Measurements from ENCODE around the gene TRPC3.

Gene TRPC3

GRCh38 chr4:121938282-121939092, 13.4 kb downstream of the TRPC3 start:
- no peak overlapping the region for H3K27ac ChIP-seq (ENCODE audit: low read depth, low read length)
- TF ChIP-seq, protein P1, sequence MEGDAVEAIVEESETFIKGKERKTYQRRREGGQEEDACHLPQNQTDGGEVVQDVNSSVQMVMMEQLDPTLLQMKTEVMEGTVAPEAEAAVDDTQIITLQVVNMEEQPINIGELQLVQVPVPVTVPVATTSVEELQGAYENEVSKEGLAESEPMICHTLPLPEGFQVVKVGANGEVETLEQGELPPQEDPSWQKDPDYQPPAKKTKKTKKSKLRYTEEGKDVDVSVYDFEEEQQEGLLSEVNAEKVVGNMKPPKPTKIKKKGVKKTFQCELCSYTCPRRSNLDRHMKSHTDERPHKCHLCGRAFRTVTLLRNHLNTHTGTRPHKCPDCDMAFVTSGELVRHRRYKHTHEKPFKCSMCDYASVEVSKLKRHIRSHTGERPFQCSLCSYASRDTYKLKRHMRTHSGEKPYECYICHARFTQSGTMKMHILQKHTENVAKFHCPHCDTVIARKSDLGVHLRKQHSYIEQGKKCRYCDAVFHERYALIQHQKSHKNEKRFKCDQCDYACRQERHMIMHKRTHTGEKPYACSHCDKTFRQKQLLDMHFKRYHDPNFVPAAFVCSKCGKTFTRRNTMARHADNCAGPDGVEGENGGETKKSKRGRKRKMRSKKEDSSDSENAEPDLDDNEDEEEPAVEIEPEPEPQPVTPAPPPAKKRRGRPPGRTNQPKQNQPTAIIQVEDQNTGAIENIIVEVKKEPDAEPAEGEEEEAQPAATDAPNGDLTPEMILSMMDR (IDR thresholded peaks at IDR 0.05; ENCODE audit: insufficient read depth, low read length, poor library complexity, severe bottlenecking), result no peak
- TF ChIP-seq EZH2phosphoT487 (conservative IDR thresholded peaks at IDR 0.05; ENCODE audit: low read length), result no peak
- no peak overlapping the region for H3K4me2 ChIP-seq (ENCODE audit: low read depth, low read length, poor library complexity, severe bottlenecking)
- H4K20me1 ChIP-seq (ENCODE audit: low read depth, low read length), result no peaks in the 10 kb centered on the region
- no peaks in the 10 kb centered on the region for H3K79me2 ChIP-seq (ENCODE audit: insufficient read depth, low read length)
- no peaks in the 10 kb centered on the region for H3K9me2 ChIP-seq (replicated peaks; ENCODE audit: insufficient read depth, low read length)
- no peak overlapping the region for H2AFZ ChIP-seq (ENCODE audit: low read depth, low read length, severe bottlenecking)
- H3K9ac ChIP-seq (ENCODE audit: low read length), result no peak overlapping the region
- no peaks in the 10 kb centered on the region for H3F3A ChIP-seq (ENCODE audit: insufficient read depth)
- H3K9me3 ChIP-seq (ENCODE audit: insufficient read depth, low read length), result no peaks in the 10 kb centered on the region
- H3K27me3 ChIP-seq (ENCODE audit: low read length), result no peaks in the 10 kb centered on the region
- H3K36me3 ChIP-seq (ENCODE audit: low read length), result no peaks in the 10 kb centered on the region
- no peak overlapping the region for H3K4me3 ChIP-seq (ENCODE audit: insufficient read depth, low read length, poor library complexity, severe bottlenecking)

DNA sequence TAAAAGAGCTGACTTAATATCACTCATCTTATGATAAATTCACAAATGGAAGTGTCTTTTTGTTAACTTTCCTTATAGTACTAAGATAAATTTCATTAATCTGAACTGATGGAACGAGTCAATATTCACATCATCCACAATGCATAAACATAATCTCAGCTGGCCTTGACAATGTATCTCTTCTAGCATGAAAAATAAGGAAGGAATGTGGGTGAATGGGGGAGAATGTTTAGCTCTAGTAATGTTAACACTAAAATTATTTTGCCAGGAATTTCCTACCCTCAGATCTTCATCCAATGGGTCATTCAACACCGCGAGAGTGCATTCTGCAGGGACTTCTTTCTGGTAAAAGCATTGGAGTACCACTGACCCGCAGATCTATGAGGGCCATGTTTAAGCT, 15.8 kb downstream of the TRPC3 start:
- Histone ChIP-seq H2AFZ (ENCODE audit: low read depth, low read length, severe bottlenecking) (no peak overlapping the region), H3K4me3 (ENCODE audit: insufficient read depth, low read length, poor library complexity, severe bottlenecking) (no peak overlapping the region), H3K36me3 (ENCODE audit: low read length) (no peaks in the 10 kb centered on the region), H3K27ac (ENCODE audit: low read depth, low read length) (no peak overlapping the region), H3K9me2 (replicated peaks; ENCODE audit: insufficient read depth, low read length) (no peaks in the 10 kb centered on the region), H3K27me3 (ENCODE audit: low read length) (no peaks in the 10 kb centered on the region), H3F3A (ENCODE audit: insufficient read depth) (no peaks in the 10 kb centered on the region), H4K20me1 (ENCODE audit: low read depth, low read length) (no peaks in the 10 kb centered on the region), H3K9me3 (ENCODE audit: insufficient read depth, low read length) (no peaks in the 10 kb centered on the region), H3K9ac (ENCODE audit: low read length) (no peak overlapping the region), H3K79me2 (ENCODE audit: insufficient read depth, low read length) (no peaks in the 10 kb centered on the region), H3K4me2 (ENCODE audit: low read depth, low read length, poor library complexity, severe bottlenecking) (no peak overlapping the region)
- TF ChIP-seq, protein P1 (IDR thresholded peaks at IDR 0.05; ENCODE audit: insufficient read depth, low read length, poor library complexity, severe bottlenecking), result no peak
- TF ChIP-seq EZH2phosphoT487 (conservative IDR thresholded peaks at IDR 0.05; ENCODE audit: low read length), result no peak

- Histone ChIP-seq H3K9ac (ENCODE audit: low read length) (no peak overlapping the region), H3F3A (ENCODE audit: insufficient read depth) (no peaks in the 10 kb centered on the region), H3K36me3 (ENCODE audit: low read length) (no peaks in the 10 kb centered on the region), H3K9me3 (ENCODE audit: insufficient read depth, low read length) (no peaks in the 10 kb centered on the region), H4K20me1 (ENCODE audit: low read depth, low read length) (no peaks in the 10 kb centered on the region), H2AFZ (ENCODE audit: low read depth, low read length, severe bottlenecking) (no peak overlapping the region), H3K27ac (ENCODE audit: low read depth, low read length) (no peak overlapping the region), H3K79me2 (ENCODE audit: insufficient read depth, low read length) (no peaks in the 10 kb centered on the region), H3K4me2 (ENCODE audit: low read depth, low read length, poor library complexity, severe bottlenecking) (no peak overlapping the region), H3K27me3 (ENCODE audit: low read length) (no peaks in the 10 kb centered on the region), H3K4me3 (ENCODE audit: insufficient read depth, low read length, poor library complexity, severe bottlenecking) (no peak overlapping the region), H3K9me2 (replicated peaks; ENCODE audit: insufficient read depth, low read length) (no peaks in the 10 kb centered on the region)
- no peak for TF ChIP-seq EZH2phosphoT487 (conservative IDR thresholded peaks at IDR 0.05; ENCODE audit: low read length)
- TF ChIP-seq, protein P1 (IDR thresholded peaks at IDR 0.05; ENCODE audit: insufficient read depth, low read length, poor library complexity, severe bottlenecking), result no peak
Observed at GRCh38 chr4:121934635-121935034, 17.2 kb downstream of the TRPC3 start.

Measured in SU-DHL-6 (cell line).